ENCODE results near the gene GPC3.
"Not testable (repeated sequence)": the region's sequence is repeated elsewhere in the genome, so short reads cannot be mapped to it uniquely, and the experiment has no call there.

The GPC3 gene

GRCh38 chrX:133916984-133917722 is 68.2 kb downstream of the GPC3 start:
- peaks cover 4% of the 10 kb centered on the region for H3K9me3 Mint-ChIP-seq
- H3K4me3 Mint-ChIP-seq = no peak overlapping the region

GRCh38 chrX:133913658-133914388 is 71.6 kb downstream of the GPC3 start:
- peaks cover 43% of the 10 kb centered on the region for H3K27me3 Mint-ChIP-seq
- H3K4me3 Mint-ChIP-seq = no peak overlapping the region
- no peaks in the 10 kb centered on the region for H3K36me3 Mint-ChIP-seq (ENCODE audit: low read depth)

More at GRCh38 chrX:133916984-133917722, 68.2 kb downstream of the GPC3 start:
- no peak for DNase-seq
- Mint-ChIP-seq H3K4me1 (ENCODE audit: low read depth) (peaks cover 10% of the 10 kb centered on the region), H3K27me3 (peaks cover 32% of the 10 kb centered on the region), H3K36me3 (ENCODE audit: low read depth) (no peaks in the 10 kb centered on the region), H3K27ac (no peak overlapping the region)

GRCh38 chrX:133913009-133913408 is 72.4 kb downstream of the GPC3 start:
- H3K4me3 Mint-ChIP-seq = no peak overlapping the region
- peaks cover 1% of the 10 kb centered on the region for H3K4me1 Mint-ChIP-seq (ENCODE audit: low read depth)
- H3K9me3 Mint-ChIP-seq = peaks cover 4% of the 10 kb centered on the region
- H3K27ac Mint-ChIP-seq = no peak overlapping the region
- H3K27me3 Mint-ChIP-seq = peaks cover 38% of the 10 kb centered on the region
- DNase-seq = no peak
- H3K36me3 Mint-ChIP-seq (ENCODE audit: low read depth) = no peaks in the 10 kb centered on the region

More at GRCh38 chrX:133913658-133914388, 71.6 kb downstream of the GPC3 start:
- DNase-seq = no peak
- H3K4me1 Mint-ChIP-seq (ENCODE audit: low read depth) = peaks cover 4% of the 10 kb centered on the region
- H3K27ac Mint-ChIP-seq = no peak overlapping the region
- peaks cover 4% of the 10 kb centered on the region for H3K9me3 Mint-ChIP-seq

- no peaks in the 10 kb centered on the region for H3K4me1 Mint-ChIP-seq (ENCODE audit: low read depth)
Measured at GRCh38 chrX:133911825-133912495, 73.4 kb downstream of the GPC3 start.

GRCh38 chrX:133910539-133910938 is 74.9 kb downstream of the GPC3 start:
- Mint-ChIP-seq H3K9me3 (no peaks in the 10 kb centered on the region), H3K36me3 (ENCODE audit: low read depth) (no peaks in the 10 kb centered on the region), H3K27ac (no peak overlapping the region), H3K27me3 (peaks cover 39% of the 10 kb centered on the region), H3K4me3 (no peak overlapping the region), H3K4me1 (ENCODE audit: low read depth) (no peaks in the 10 kb centered on the region)
- DNase-seq = no peak

More at GRCh38 chrX:133911825-133912495, 73.4 kb downstream of the GPC3 start:
- Mint-ChIP-seq H3K27me3 (peaks cover 36% of the 10 kb centered on the region), H3K9me3 (peaks cover 1% of the 10 kb centered on the region), H3K4me3 (no peak overlapping the region), H3K36me3 (ENCODE audit: low read depth) (no peaks in the 10 kb centered on the region), H3K27ac (no peak overlapping the region)
- no peak for DNase-seq

GRCh38 chrX:133909888-133910287 is 75.5 kb downstream of the GPC3 start:
- DNase-seq = no peak
- H3K4me1 Mint-ChIP-seq (ENCODE audit: low read depth) = no peaks in the 10 kb centered on the region
- H3K27me3 Mint-ChIP-seq = peaks cover 41% of the 10 kb centered on the region
- H3K36me3 Mint-ChIP-seq (ENCODE audit: low read depth) = no peaks in the 10 kb centered on the region
- H3K4me3 Mint-ChIP-seq = no peak overlapping the region
- H3K27ac Mint-ChIP-seq = no peak overlapping the region
- no peaks in the 10 kb centered on the region for H3K9me3 Mint-ChIP-seq

- Mint-ChIP-seq H3K36me3 (ENCODE audit: low read depth) (no peaks in the 10 kb centered on the region), H3K27ac (no peak overlapping the region), H3K9me3 (no peaks in the 10 kb centered on the region), H3K4me1 (ENCODE audit: low read depth) (no peaks in the 10 kb centered on the region), H3K4me3 (no peak overlapping the region), H3K27me3 (peaks cover 48% of the 10 kb centered on the region)
- DNase-seq = no peak
Measured at GRCh38 chrX:133908223-133908955, 77.0 kb downstream of the GPC3 start.

GRCh38 chrX:133907606-133908005 is 77.8 kb downstream of the GPC3 start:
- Mint-ChIP-seq H3K4me3 (no peak overlapping the region), H3K27ac (no peak overlapping the region), H3K4me1 (ENCODE audit: low read depth) (no peaks in the 10 kb centered on the region), H3K9me3 (no peaks in the 10 kb centered on the region), H3K27me3 (peaks cover 44% of the 10 kb centered on the region), H3K36me3 (ENCODE audit: low read depth) (no peaks in the 10 kb centered on the region)
- DNase-seq = no peak

GRCh38 chrX:133905305-133905704 is 80.1 kb downstream of the GPC3 start:
- Mint-ChIP-seq H3K27ac (no peak overlapping the region), H3K9me3 (no peaks in the 10 kb centered on the region), H3K4me1 (ENCODE audit: low read depth) (no peaks in the 10 kb centered on the region), H3K27me3 (peaks cover 40% of the 10 kb centered on the region), H3K36me3 (ENCODE audit: low read depth) (no peaks in the 10 kb centered on the region), H3K4me3 (no peak overlapping the region)
- DNase-seq = no peak

- no peak for DNase-seq
- H3K27ac Mint-ChIP-seq = no peak overlapping the region
- peaks cover 18% of the 10 kb centered on the region for H3K27me3 Mint-ChIP-seq
- H3K4me1 Mint-ChIP-seq (ENCODE audit: low read depth) = no peaks in the 10 kb centered on the region
- H3K9me3 Mint-ChIP-seq = no peaks in the 10 kb centered on the region
- H3K36me3 Mint-ChIP-seq (ENCODE audit: low read depth) = no peaks in the 10 kb centered on the region
- H3K4me3 Mint-ChIP-seq = no peak overlapping the region
Measured at GRCh38 chrX:133897593-133898163, 87.7 kb downstream of the GPC3 start.

- Mint-ChIP-seq H3K4me1 (ENCODE audit: low read depth) (no peaks in the 10 kb centered on the region), H3K4me3 (no peak overlapping the region), H3K27me3 (peaks cover 22% of the 10 kb centered on the region), H3K27ac (no peak overlapping the region), H3K9me3 (no peaks in the 10 kb centered on the region), H3K36me3 (ENCODE audit: low read depth) (no peaks in the 10 kb centered on the region)
- DNase-seq = no peak
Measured at GRCh38 chrX:133892337-133892736, 93.1 kb downstream of the GPC3 start.

- H3K4me1 Mint-ChIP-seq (ENCODE audit: low read depth) = no peaks in the 10 kb centered on the region
- H3K27ac Mint-ChIP-seq = no peak overlapping the region
- peaks cover 22% of the 10 kb centered on the region for H3K27me3 Mint-ChIP-seq
- H3K9me3 Mint-ChIP-seq = no peaks in the 10 kb centered on the region
- H3K36me3 Mint-ChIP-seq (ENCODE audit: low read depth) = no peaks in the 10 kb centered on the region
- no peak for DNase-seq
- H3K4me3 Mint-ChIP-seq = no peak overlapping the region
Measured at GRCh38 chrX:133888984-133889383, 96.4 kb downstream of the GPC3 start.

- H3K9me3 Mint-ChIP-seq; H3K4me1 Mint-ChIP-seq (ENCODE audit: low read depth); H3K4me3 Mint-ChIP-seq; DNase-seq; H3K36me3 Mint-ChIP-seq (ENCODE audit: low read depth); H3K27ac Mint-ChIP-seq: not testable (repeated sequence)
- H3K27me3 Mint-ChIP-seq = peaks cover 22% of the 10 kb centered on the region
Measured at GRCh38 chrX:133888084-133888483, 97.3 kb downstream of the GPC3 start.

Measured in activated T-cell treated with anti-CD3 and anti-CD28 coated beads, Interleukin-2, amount 50 U/mL, for 24 hours (primary cell).